Adrenal gland (tissue), 12 donors: ENCODE results near the gene KCNE2. TPM values are rescaled to one million over a fixed set of nuclear protein-coding genes. Genes with fewer than 3 reads are reported as not detected.
"Not testable (repeated sequence)": the region's sequence is repeated elsewhere in the genome, so short reads cannot be mapped to it uniquely, and the experiment has no call there.

Experiments used
- DNase-seq, 7 donors: peaks; one replicate each; pipeline ENCODE4 v3.0.0-alpha.2; 2019 to 2020
- H3K27ac ChIP-seq, 5 donors: fragments of 200-600 bp; sonication (generic) in 4 of 5; 1 replicate in 3 of 5; 2 replicates in 2 of 5; pipeline versions ENCODE4 v1.5.1 to v1.8.0; 2016 to 2020; ENCODE audit warnings: mild to moderate bottlenecking in 1 of 5
- H3K27me3 ChIP-seq: fragments of 200-600 bp; 2 replicates; pipeline ENCODE4 v1.8.0; 2021
- H3K36me3 ChIP-seq, 2 donors: fragments of 200-600 bp; replicated peaks in 1 of 2; 1 replicate in 1 of 2; 2 replicates in 1 of 2; pipeline versions ENCODE4 v1.5.1 to v1.8.0; 2018 to 2022
- H3K4me1 ChIP-seq, 2 donors: fragments of 200-600 bp; replicated peaks in 1 of 2; 1 replicate in 1 of 2; 2 replicates in 1 of 2; pipeline versions ENCODE4 v1.5.1 to v1.8.0; 2018 to 2021
- H3K4me3 ChIP-seq, 4 donors: fragments of 200-600 bp; sonication (generic) in 3 of 4; one replicate each; pipeline ENCODE4 v1.5.1; 2016 to 2018
- H3K9me3 ChIP-seq, 3 donors: fragments of 200-600 bp; sonication (generic) in 1 of 3; replicated peaks in 1 of 3; 1 replicate in 2 of 3; 2 replicates in 1 of 3; pipeline versions ENCODE4 v1.5.1 to v1.8.0; 2016 to 2021
- POLR2A ChIP-seq, 2 donors: fragments of 450-650 bp; IDR thresholded peaks; one replicate each; pipeline ENCODE4 v1.6.1; 2017; ENCODE audit warnings: antibody characterized with exemption in 2 of 2, mild to moderate bottlenecking in 2 of 2, moderate library complexity in 1 of 2
- WGBS, 4 donors: extraction: QIAGEN DNeasy Blood & Tissue Kit in 2 of 4; methylation state at CpG; one replicate each; pipeline versions ENCODE4 v1.1.5 to v1.1.7; 2013 to 2017; 5-methylcytosine and 5-hydroxymethylcytosine counted together
- intact Hi-C, 2 donors: fragments of 100-400 bp; cut with DNase I; formaldehyde crosslinking; loops; one replicate each; pipeline versions ENCODE4 v1.14.1 to v1.15.0; 2022 to 2023
- polyA plus RNA-seq, 3 donors: library from polyadenylated mRNA; stranded (reverse); fragments of 200-250 nt in 2 of 3; fragments of 350-450 nt in 1 of 3; fragmentation: Illumina TruSeq in 1 of 3; extraction: RNeasy Lipid Tissue Mini Kit (QIAGEN cat#74804) in 1 of 3; gene quantifications; one replicate each; pipeline ENCODE4 v1.2.3, GENCODE V29; 2013 to 2014
- total RNA-seq, 9 donors: library from RNA; depleted of rRNA in 4 of 9; stranded (reverse); fragments of >200 nt in 4 of 9; fragments of 120-200 nt in 1 of 9; fragmentation: NEBNext Ultra II Directional in 1 of 9; extraction: Animal tissue kit (Norgen Biotek cat#: 25700) in 1 of 9; gene quantifications; one replicate each; pipeline versions ENCODE4 v1.1.0 to v1.2.4, GENCODE V29; 2013 to 2023
- TF ChIP-seq, protein P1 (sequence below), 6 experiments: fragments of 450-650 bp in 4 of 6; fragments of 200-600 bp in 2 of 6; sonication (generic) in 1 of 6; IDR thresholded peaks; 1 replicate in 5 of 6; 2 replicates in 1 of 6; pipeline versions ENCODE4 v1.5.1 to v1.8.0; 2016 to 2021; ENCODE audit warnings: antibody characterized with exemption in 6 of 6, mild to moderate bottlenecking in 2 of 6, moderate library complexity in 1 of 6
- donor health status: healthy with polysubstance abuse.
- donor health status: Bipolar disorder and iron deficiency.
- donor health status: DM: yes; HTN: yes; CAD: no.
- donor health status: DM: no; HTN: no; CAD: no.
- donor health status: DM: no; HTN: no; CAD: no.
- donor health status: DM: yes; HTN: yes; CAD: no.

KCNE2 gene
- total and polyA plus RNA-seq, 12 donors = 0.22 to 0.80 (median 0.39) TPM; not detected in 8

- Histone ChIP-seq H3K27me3 (no peaks in the 10 kb centered on the region), H3K4me3 (no peak overlapping the region), H3K9me3 (no peaks in the 10 kb centered on the region), H3K4me1 (no peaks in the 10 kb centered on the region), H3K27ac (no peak overlapping the region), H3K36me3 (no peaks in the 10 kb centered on the region)
- intact Hi-C loops = no loop called here
- WGBS, 4 donors = 28 to 48% (median 32%) methylated on average over 1 of the region's 1 CpG
- TF ChIP-seq, protein P1, sequence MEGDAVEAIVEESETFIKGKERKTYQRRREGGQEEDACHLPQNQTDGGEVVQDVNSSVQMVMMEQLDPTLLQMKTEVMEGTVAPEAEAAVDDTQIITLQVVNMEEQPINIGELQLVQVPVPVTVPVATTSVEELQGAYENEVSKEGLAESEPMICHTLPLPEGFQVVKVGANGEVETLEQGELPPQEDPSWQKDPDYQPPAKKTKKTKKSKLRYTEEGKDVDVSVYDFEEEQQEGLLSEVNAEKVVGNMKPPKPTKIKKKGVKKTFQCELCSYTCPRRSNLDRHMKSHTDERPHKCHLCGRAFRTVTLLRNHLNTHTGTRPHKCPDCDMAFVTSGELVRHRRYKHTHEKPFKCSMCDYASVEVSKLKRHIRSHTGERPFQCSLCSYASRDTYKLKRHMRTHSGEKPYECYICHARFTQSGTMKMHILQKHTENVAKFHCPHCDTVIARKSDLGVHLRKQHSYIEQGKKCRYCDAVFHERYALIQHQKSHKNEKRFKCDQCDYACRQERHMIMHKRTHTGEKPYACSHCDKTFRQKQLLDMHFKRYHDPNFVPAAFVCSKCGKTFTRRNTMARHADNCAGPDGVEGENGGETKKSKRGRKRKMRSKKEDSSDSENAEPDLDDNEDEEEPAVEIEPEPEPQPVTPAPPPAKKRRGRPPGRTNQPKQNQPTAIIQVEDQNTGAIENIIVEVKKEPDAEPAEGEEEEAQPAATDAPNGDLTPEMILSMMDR (IDR thresholded peaks at IDR 0.05) = no peak
- TF ChIP-seq POLR2A (IDR thresholded peaks at IDR 0.05) = no peak
- DNase-seq = no peak
Observed at GRCh38 chr21:34369741-34370140, 5.9 kb downstream of the KCNE2 start.

- H3K36me3 ChIP-seq = no peaks in the 10 kb centered on the region
- DNase-seq = peak in 4 of 7 donors; percentile 3 to 40 (median 10)
- TF ChIP-seq POLR2A (IDR thresholded peaks at IDR 0.05) = no peak
- TF ChIP-seq, protein P1 (IDR thresholded peaks at IDR 0.05) = no peak
- no peak overlapping the region for H3K4me3 ChIP-seq
- 75 to 91% (median 86%) methylated on average over 5 of the region's 5 CpGs for WGBS, 4 donors
- H3K4me1 ChIP-seq = no peaks in the 10 kb centered on the region
- intact Hi-C loops = no loop called here
- no peak overlapping the region for H3K27ac ChIP-seq
- no peaks in the 10 kb centered on the region for H3K27me3 ChIP-seq
- no peaks in the 10 kb centered on the region for H3K9me3 ChIP-seq
Observed at GRCh38 chr21:34372321-34372720, 8.5 kb downstream of the KCNE2 start.

- DNase-seq, H3K27ac ChIP-seq, H3K9me3 ChIP-seq, H3K4me1 ChIP-seq, H3K4me3 ChIP-seq, intact Hi-C loops, H3K27me3 ChIP-seq, H3K36me3 ChIP-seq: not testable (repeated sequence)
- WGBS, 4 donors = no CpG with 5 or more reads among the region's 8 CpGs
Observed at GRCh38 chr21:34374462-34374861, 10.7 kb downstream of the KCNE2 start.

DNA sequence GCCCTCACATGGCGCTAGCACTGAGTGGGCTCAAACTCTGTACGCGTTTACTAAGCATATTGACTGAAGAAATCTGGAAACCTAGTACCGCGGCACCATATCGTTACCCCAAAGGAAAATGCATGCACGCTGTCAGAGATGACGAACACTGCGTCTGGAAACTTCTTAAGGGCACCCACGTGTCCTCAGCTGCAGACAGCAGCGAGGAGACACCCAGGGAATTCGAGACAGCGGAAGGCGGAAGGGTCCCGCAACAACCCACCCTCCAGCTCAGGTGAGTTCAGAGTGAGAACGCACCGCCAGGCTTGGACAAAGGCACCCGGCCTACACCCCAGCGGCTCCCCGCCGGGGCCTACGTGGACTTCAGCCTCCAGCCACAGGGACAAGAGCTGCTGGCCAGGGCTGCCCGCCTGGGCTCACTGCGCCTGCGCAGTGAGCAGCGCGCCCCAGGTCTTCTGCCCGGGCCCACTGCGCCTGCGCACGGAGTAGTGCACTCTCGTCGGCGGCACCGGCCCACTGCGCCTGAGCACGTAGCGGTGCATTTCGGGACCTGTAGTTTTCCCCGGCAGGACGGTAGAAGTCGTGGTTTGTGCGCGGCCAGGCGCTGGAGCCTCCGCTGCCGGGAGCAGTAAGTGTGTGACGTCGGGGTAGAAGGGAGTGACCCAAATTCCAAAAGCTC lies 11.3 kb downstream of the KCNE2 start, which contains the start of gene SMIM11:
Gene SMIM11 (plus strand): TSS at position 568 of the 679 bp plus-strand sequence. CDS start 3,998 bp downstream, outside the sequence.
- H3K36me3 ChIP-seq, H3K4me1 ChIP-seq, H3K27me3 ChIP-seq, DNase-seq, H3K4me3 ChIP-seq, intact Hi-C loops, H3K9me3 ChIP-seq, H3K27ac ChIP-seq: not testable (repeated sequence)
- WGBS, 4 donors = no CpG with 5 or more reads among the region's 49 CpGs

GRCh38 chr21:34375619-34375972 lies 11.8 kb downstream of the KCNE2 start:
- intact Hi-C loops, H3K4me3 ChIP-seq, H3K36me3 ChIP-seq, H3K9me3 ChIP-seq, DNase-seq, H3K27ac ChIP-seq, H3K4me1 ChIP-seq, H3K27me3 ChIP-seq: not testable (repeated sequence)
- WGBS, 4 donors = no CpG with 5 or more reads among the region's 33 CpGs

DNA sequence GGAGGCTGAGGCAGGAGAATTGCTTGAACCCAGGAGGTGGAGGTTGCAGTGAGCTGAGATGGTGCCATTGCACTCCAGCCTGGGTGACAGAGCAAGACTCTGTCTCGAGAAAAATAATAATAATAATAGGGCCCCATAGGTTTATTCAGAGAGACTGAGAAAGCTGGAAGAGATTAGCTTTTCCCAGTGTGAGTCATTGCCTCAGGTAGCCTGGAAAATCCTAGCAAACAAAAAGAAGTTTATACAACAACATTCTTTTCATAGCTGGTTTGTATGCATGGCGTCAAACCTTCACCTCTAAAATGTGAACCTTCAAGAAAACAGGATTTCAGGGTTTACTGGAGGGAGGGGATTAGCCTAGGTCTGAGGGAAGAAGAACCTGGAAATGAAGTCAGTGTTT lies 19.3 kb downstream of the KCNE2 start:
- H3K4me1 ChIP-seq, DNase-seq, intact Hi-C loops, H3K27ac ChIP-seq, H3K4me3 ChIP-seq, H3K36me3 ChIP-seq, H3K27me3 ChIP-seq, H3K9me3 ChIP-seq: not testable (repeated sequence)
- no CpG with 5 or more reads among the region's 2 CpGs for WGBS, 4 donors

DNA sequence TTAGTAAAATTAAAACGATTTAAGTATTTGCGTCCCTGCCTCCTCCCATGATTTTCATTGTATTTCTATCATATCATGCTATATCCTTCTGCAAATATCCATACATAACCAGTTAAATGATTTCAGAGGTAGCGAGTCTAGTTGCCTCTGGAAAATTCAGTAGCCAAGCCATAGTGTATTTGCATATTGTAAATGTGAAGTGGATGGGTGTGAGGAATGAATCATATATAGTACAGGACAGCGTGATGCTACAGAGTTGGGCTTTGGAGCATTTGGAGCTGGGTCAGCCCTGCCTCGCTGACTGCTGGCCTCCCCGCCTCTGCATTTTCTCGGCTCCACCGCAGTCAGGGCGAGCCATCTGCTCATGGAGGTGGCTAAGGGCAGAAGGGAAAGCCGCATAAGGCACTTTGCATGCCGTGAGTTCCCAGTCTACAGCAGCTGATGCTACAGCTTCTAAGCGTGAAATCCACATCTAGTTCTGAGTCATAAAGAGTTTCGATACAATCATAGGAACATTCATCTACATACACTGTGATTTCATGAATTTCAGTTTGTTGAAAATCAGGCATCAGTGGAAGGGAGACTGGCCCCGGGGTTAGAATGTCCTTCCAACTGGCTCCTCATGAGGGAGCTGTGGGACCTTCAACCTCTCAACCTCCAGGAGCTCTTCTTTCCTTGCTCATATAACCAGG lies 20.1 kb downstream of the KCNE2 start:
- H3K36me3 ChIP-seq, H3K27ac ChIP-seq, H3K9me3 ChIP-seq, intact Hi-C loops, H3K4me1 ChIP-seq, DNase-seq, H3K27me3 ChIP-seq, H3K4me3 ChIP-seq: not testable (repeated sequence)
- WGBS, 4 donors = no CpG with 5 or more reads among the region's 14 CpGs

- H3K36me3 ChIP-seq, DNase-seq, intact Hi-C loops, H3K4me1 ChIP-seq, H3K27ac ChIP-seq, H3K4me3 ChIP-seq, H3K9me3 ChIP-seq, H3K27me3 ChIP-seq: not testable (repeated sequence)
- no CpG with 5 or more reads among the region's 5 CpGs for WGBS, 4 donors
Observed at GRCh38 chr21:34400522-34400921, 36.7 kb downstream of the KCNE2 start.

DNA sequence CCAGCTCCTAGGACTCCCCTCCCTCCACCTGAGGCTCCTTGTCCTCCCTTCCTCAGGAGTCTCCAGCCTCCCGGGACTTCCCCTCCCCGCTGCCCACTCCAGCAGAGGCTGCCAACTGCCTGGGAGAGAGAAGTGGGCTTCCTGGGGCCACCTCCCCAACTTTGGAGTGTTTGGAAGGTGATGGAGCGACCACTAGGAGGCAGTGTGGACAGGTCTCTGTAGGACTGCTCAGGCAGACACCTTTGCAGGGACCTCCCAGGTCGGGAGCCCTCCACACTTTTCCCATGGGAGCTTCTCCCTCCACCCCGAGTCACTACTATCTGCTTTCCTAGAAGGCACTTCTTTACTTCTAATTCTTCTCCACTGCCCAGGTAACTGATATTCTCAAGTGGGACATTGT lies 40.9 kb downstream of the KCNE2 start:
- H3K4me1 ChIP-seq, H3K27me3 ChIP-seq, intact Hi-C loops, H3K4me3 ChIP-seq, DNase-seq, H3K36me3 ChIP-seq, H3K9me3 ChIP-seq, H3K27ac ChIP-seq: not testable (repeated sequence)
- no CpG with 5 or more reads among the region's 5 CpGs for WGBS, 4 donors
